Kidney (tissue), 14 donors: ENCODE measurements around the gene FOXN3. TPM values are rescaled to one million over a fixed set of nuclear protein-coding genes. Genes with fewer than 3 reads are reported as not detected.

Experiments
- DNase-seq, 5 donors: peaks; one replicate each; pipeline ENCODE4 v3.0.0-alpha.2; 2013 to 2020
- FAIRE-seq: peaks from 2 replicates; lab custom pipeline; 2012; peaks lifted over from hg19 to GRCh38; lab: Jason Lieb, UNC
- H3K27ac ChIP-seq, 2 donors: one replicate each; pipeline ENCODE4 v1.7.0; 2013; ENCODE audit warnings: low read depth in 2 of 2, low read length in 2 of 2, inconsistent platforms in 1 of 2
- H3K27me3 ChIP-seq: one replicate; pipeline ENCODE4 v1.7.1; 2013; ENCODE audit warnings: low read length, inconsistent platforms; ENCODE audit not compliant: control insufficient read depth, insufficient read depth
- H3K36me3 ChIP-seq, 3 donors: one replicate each; pipeline versions ENCODE4 v1.7.0 to v1.7.1; 2013; ENCODE audit warnings: low read length in 3 of 3, control low read depth in 1 of 3, inconsistent platforms in 1 of 3; ENCODE audit not compliant: insufficient read depth in 3 of 3, control insufficient read depth in 2 of 3
- H3K4me1 ChIP-seq, 3 donors: one replicate each; pipeline versions ENCODE4 v1.7.0 to v1.7.1; 2013; ENCODE audit warnings: low read length in 3 of 3, inconsistent platforms in 1 of 3, low read depth in 1 of 3; ENCODE audit not compliant: control insufficient read depth in 2 of 3, insufficient read depth in 2 of 3
- H3K4me3 ChIP-seq, 3 donors: one replicate each; pipeline versions ENCODE4 v1.7.0 to v1.8.1; 2013; ENCODE audit warnings: low read length in 3 of 3, control low read depth in 1 of 3, inconsistent platforms in 1 of 3
- H3K9ac ChIP-seq, 3 donors: one replicate each; pipeline versions ENCODE4 v1.7.0 to v1.7.1; 2013; ENCODE audit warnings: low read length in 3 of 3, control low read depth in 1 of 3, inconsistent platforms in 1 of 3
- H3K9me3 ChIP-seq, 3 donors: one replicate each; pipeline versions ENCODE4 v1.7.0 to v1.7.1; 2013; ENCODE audit warnings: low read length in 3 of 3, control low read depth in 1 of 3, inconsistent platforms in 1 of 3; ENCODE audit not compliant: control insufficient read depth in 2 of 3, insufficient read depth in 1 of 3
- CTCF ChIP-seq: IDR thresholded peaks from 3 replicates; pipeline ENCODE4 v1.5.1; 2012; ENCODE audit warnings: mild to moderate bottlenecking, moderate library complexity, borderline replicate concordance; ENCODE audit not compliant: insufficient read depth; ENCODE audit errors: extremely low read depth
- intact Hi-C: fragments of 100-400 bp; cut with DNase I; formaldehyde crosslinking; loops from one replicate; pipeline ENCODE4 v1.11.1; 2022
- polyA plus RNA-seq: library from polyadenylated mRNA; stranded (reverse); fragments of 350-450 nt; fragmentation: Illumina TruSeq; extraction: RNeasy Lipid Tissue Mini Kit (QIAGEN cat#74804); gene quantifications from one replicate; pipeline ENCODE4 v1.2.3, GENCODE V29; 2014; ENCODE audit warnings: low read depth, low replicate concordance; ENCODE audit not compliant: insufficient read depth
- total RNA-seq: library from RNA; stranded (reverse); fragmentation: NEBNext Ultra II Directional; extraction: Animal tissue kit (Norgen Biotek cat#: 25700); gene quantifications from one replicate; pipeline ENCODE4 v1.2.1, GENCODE V29; 2021
- donor health status: control.
- donor health status: control.
- donor health status: control.
- donor health status: control.
- donor health status: control.
- donor health status: DM: yes; HTN: yes; CAD: no.
- donor health status: Normal renal cell carcinoma (clear cell type).

Gene FOXN3
- total and polyA plus RNA-seq, 2 donors from 2014 or later = 6.4 to 50.1 TPM

- H3K36me3 ChIP-seq = peaks cover 1 to 6% (median 2%) of the 10 kb centered on the region in 3 donors
- FAIRE-seq = no peak
These were observed 734 bp downstream of the FOXN3 start for GRCh38 chr14:89416002-89416995.

GRCh38 chr14:89415159-89415558, 1.9 kb downstream of the FOXN3 start:
- Histone ChIP-seq H3K4me1 (peaks cover 0 to 13% (median 10%) of the 10 kb centered on the region in 3 donors), H3K27ac (peak overlapping the region; percentile 61 to 73), H3K27me3 (no peaks in the 10 kb centered on the region), H3K9me3 (no peaks in the 10 kb centered on the region), H3K9ac (peak overlapping the region in 2 of 3 donors; percentile 34 to 52), H3K36me3 (peaks cover 2 to 11% (median 4%) of the 10 kb centered on the region in 3 donors), H3K4me3 (peak overlapping the region; percentile 56 to 89 (median 65))
- no peak for FAIRE-seq
- peak in 2 of 5 donors; percentile 48 to 83 for DNase-seq
- intact Hi-C loops = no loop called here
- no peak for TF ChIP-seq CTCF

More at GRCh38 chr14:89416002-89416995, 734 bp downstream of the FOXN3 start:
- TF ChIP-seq CTCF = no peak
- Histone ChIP-seq H3K9me3 (no peaks in the 10 kb centered on the region), H3K9ac (peak overlapping the region; percentile 52 to 92 (median 67)), H3K27me3 (no peaks in the 10 kb centered on the region), H3K4me1 (peaks cover 0 to 13% (median 10%) of the 10 kb centered on the region in 3 donors), H3K4me3 (peak overlapping the region; percentile 56 to 89 (median 84)), H3K27ac (peak overlapping the region; percentile 73 to 87)
- peak; percentile 99 for DNase-seq
- intact Hi-C loops = no loop called here

GRCh38 chr14:89411976-89412375, 5.1 kb downstream of the FOXN3 start:
- H3K27me3 ChIP-seq = no peaks in the 10 kb centered on the region
- H3K4me3 ChIP-seq = no peak overlapping the region
- H3K4me1 ChIP-seq = peaks cover 0 to 12% (median 7%) of the 10 kb centered on the region in 3 donors
- H3K27ac ChIP-seq = no peak overlapping the region
- H3K9me3 ChIP-seq = no peaks in the 10 kb centered on the region
- no peak overlapping the region for H3K9ac ChIP-seq
- no peak for TF ChIP-seq CTCF
- intact Hi-C loops = no loop called here
- FAIRE-seq = no peak
- peaks cover 2 to 11% (median 4%) of the 10 kb centered on the region in 3 donors for H3K36me3 ChIP-seq
- DNase-seq = no peak
